Neuronal stem cell (in vitro differentiated cells): ENCODE measurements around the gene BIRC6.

ENCODE experiments used
- DNase-seq: peaks from one replicate; pipeline ENCODE4 v3.0.0-alpha.2; 2013; ENCODE audit warnings: low spot score
- H2AFZ ChIP-seq: one replicate; pipeline ENCODE4 v1.6.1; 2013; ENCODE audit warnings: mild to moderate bottlenecking, low read length, inconsistent platforms
- H2AK5ac ChIP-seq: 2 replicates; pipeline ENCODE4 v1.6.1; 2013; ENCODE audit warnings: low read depth, mild to moderate bottlenecking, inconsistent platforms, low read length, moderate library complexity, mixed read lengths
- H2BK120ac ChIP-seq: 2 replicates; pipeline ENCODE4 v1.6.1; 2013; ENCODE audit warnings: low read depth, mild to moderate bottlenecking, inconsistent platforms, low read length, moderate library complexity, mixed read lengths
- H2BK12ac ChIP-seq: one replicate; pipeline ENCODE4 v1.6.1; 2013; ENCODE audit warnings: low read length, inconsistent platforms
- H2BK15ac ChIP-seq: 2 replicates; pipeline ENCODE4 v1.6.1; 2013; ENCODE audit warnings: mild to moderate bottlenecking, low read length, inconsistent platforms, mixed read lengths
- H2BK5ac ChIP-seq: one replicate; pipeline ENCODE4 v1.6.1; 2013; ENCODE audit warnings: inconsistent platforms, mild to moderate bottlenecking, low read length, moderate library complexity
- H3K14ac ChIP-seq: one replicate; pipeline ENCODE4 v1.6.1; 2013; ENCODE audit warnings: low read length, inconsistent platforms
- H3K18ac ChIP-seq: 2 replicates; pipeline ENCODE4 v1.6.1; 2013; ENCODE audit warnings: low read length, inconsistent platforms
- H3K23ac ChIP-seq: 2 replicates; pipeline ENCODE4 v1.6.1; 2013; ENCODE audit warnings: low read depth, mild to moderate bottlenecking, mixed read lengths, low read length, inconsistent platforms; ENCODE audit not compliant: poor library complexity
- H3K27ac ChIP-seq: replicated peaks from 3 replicates; pipeline ENCODE4 v1.5.1; 2013; ENCODE audit warnings: low read length, inconsistent platforms
- H3K27me3 ChIP-seq, 3 experiments: 2 replicates each; pipeline ENCODE4 v1.6.1; 2013; ENCODE audit warnings: low read length in 3 of 3, mild to moderate bottlenecking in 2 of 3, inconsistent platforms in 1 of 3, low read depth in 1 of 3, mixed read lengths in 1 of 3, moderate library complexity in 1 of 3; ENCODE audit not compliant: control insufficient read depth in 3 of 3, insufficient read depth in 3 of 3
- H3K36me3 ChIP-seq, 2 donors: replicated peaks in 1 of 2; 2 replicates each; pipeline ENCODE4 v1.6.1; 2013; ENCODE audit warnings: low read length in 2 of 2; ENCODE audit not compliant: control insufficient read depth in 2 of 2, insufficient read depth in 2 of 2
- H3K4ac ChIP-seq: 2 replicates; pipeline ENCODE4 v1.6.1; 2013; ENCODE audit warnings: inconsistent platforms, mild to moderate bottlenecking, low read length, moderate library complexity
- H3K4me1 ChIP-seq, 2 donors: 1 replicate in 1 of 2; 2 replicates in 1 of 2; pipeline ENCODE4 v1.6.1; 2013; ENCODE audit warnings: low read length in 2 of 2, low read depth in 1 of 2; ENCODE audit not compliant: control insufficient read depth in 2 of 2, insufficient read depth in 1 of 2
- H3K4me2 ChIP-seq: one replicate; pipeline ENCODE4 v1.6.1; 2013; ENCODE audit warnings: mild to moderate bottlenecking, low read length, inconsistent platforms; ENCODE audit not compliant: insufficient read depth, poor library complexity, severe bottlenecking
- H3K4me3 ChIP-seq, 2 donors: 2 replicates each; pipeline ENCODE4 v1.5.1; 2013; ENCODE audit warnings: low read length in 2 of 2, mild to moderate bottlenecking in 2 of 2, inconsistent platforms in 1 of 2, moderate library complexity in 1 of 2
- H3K79me1 ChIP-seq: one replicate; pipeline ENCODE4 v1.6.1; 2013; ENCODE audit warnings: low read depth, mild to moderate bottlenecking, inconsistent platforms, low read length, moderate library complexity
- H3K9ac ChIP-seq: one replicate; pipeline ENCODE4 v1.6.1; 2013; ENCODE audit warnings: mild to moderate bottlenecking, low read depth, low read length, inconsistent platforms; ENCODE audit not compliant: poor library complexity
- H3K9me3 ChIP-seq, 2 donors: replicated peaks in 1 of 2; 2 replicates each; pipeline versions ENCODE3 to v1.6.1; 2013; ENCODE audit warnings: low read length in 2 of 2, mild to moderate bottlenecking in 2 of 2, inconsistent platforms in 1 of 2, low read depth in 1 of 2, mixed read lengths in 1 of 2, moderate library complexity in 1 of 2; ENCODE audit not compliant: control insufficient read depth in 2 of 2, insufficient read depth in 1 of 2
- H4K8ac ChIP-seq: one replicate; pipeline ENCODE4 v1.6.1; 2013; ENCODE audit warnings: low read depth, mild to moderate bottlenecking, inconsistent platforms, low read length, moderate library complexity
- H4K91ac ChIP-seq: one replicate; pipeline ENCODE4 v1.6.1; 2013; ENCODE audit warnings: low read length, low read depth, mild to moderate bottlenecking, inconsistent platforms; ENCODE audit not compliant: poor library complexity
- WGBS, 2 donors: extraction: QIAGEN DNeasy Blood & Tissue Kit; methylation state at CpG; one replicate each; pipeline ENCODE4 v1.1.7; 2013; ENCODE audit warnings: missing lambda C conversion rate in 2 of 2, mixed read lengths in 1 of 2; ENCODE audit not compliant: insufficient read length in 2 of 2, insufficient replicate concordance in 1 of 2; ENCODE audit errors: extremely low coverage in 2 of 2; 5-methylcytosine and 5-hydroxymethylcytosine counted together

The BIRC6 gene

DNA sequence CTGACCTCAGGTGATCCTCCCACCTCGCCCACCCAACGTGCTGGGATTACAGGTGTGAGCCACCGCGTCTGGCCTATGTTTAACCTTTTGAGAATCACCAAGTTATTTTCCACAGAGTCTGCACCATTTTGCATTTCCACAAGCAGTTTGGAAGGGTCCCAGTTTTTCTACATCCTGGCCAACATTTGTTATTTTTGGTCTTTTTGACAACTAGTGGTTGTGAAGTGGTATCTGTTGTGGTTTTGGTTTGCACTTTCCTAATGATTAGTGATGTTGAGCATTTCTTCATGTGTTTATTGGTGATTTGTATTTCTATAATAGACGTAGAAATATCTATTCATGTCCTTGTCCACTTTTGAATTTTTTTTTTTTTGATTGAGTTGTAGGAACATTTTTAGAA, 67.9 kb downstream of the BIRC6 start:
- no peak overlapping the region for H3K27ac ChIP-seq
- H2AFZ ChIP-seq, result no peak overlapping the region
- H3K4me1 ChIP-seq, result peaks cover 4 to 5% of the 10 kb centered on the region in 2 donors
- DNase-seq, result no peak
- H3K27me3 ChIP-seq, result no peaks in the 10 kb centered on the region
- peaks cover 0 to 10% of the 10 kb centered on the region in 2 donors for H3K9me3 ChIP-seq
- no peak overlapping the region for H2AK5ac ChIP-seq
- peaks cover 7% of the 10 kb centered on the region for H3K79me1 ChIP-seq
- no peak overlapping the region for H3K23ac ChIP-seq
- H3K4ac ChIP-seq, result no peak overlapping the region
- H3K18ac ChIP-seq, result no peak overlapping the region
- no peak overlapping the region for H3K4me2 ChIP-seq
- no peak overlapping the region for H4K91ac ChIP-seq
- no peak overlapping the region for H2BK120ac ChIP-seq
- H3K14ac ChIP-seq, result no peak overlapping the region
- H3K36me3 ChIP-seq, result peaks cover 0 to 25% of the 10 kb centered on the region in 2 donors
- H4K8ac ChIP-seq, result no peak overlapping the region
- no peak overlapping the region for H3K4me3 ChIP-seq
- H3K9ac ChIP-seq, result no peak overlapping the region
- no peak overlapping the region for H2BK12ac ChIP-seq
- H2BK15ac ChIP-seq, result no peak overlapping the region
- no CpG with 5 or more reads among the region's 5 CpGs for WGBS, 2 donors
- no peak overlapping the region for H2BK5ac ChIP-seq

DNA sequence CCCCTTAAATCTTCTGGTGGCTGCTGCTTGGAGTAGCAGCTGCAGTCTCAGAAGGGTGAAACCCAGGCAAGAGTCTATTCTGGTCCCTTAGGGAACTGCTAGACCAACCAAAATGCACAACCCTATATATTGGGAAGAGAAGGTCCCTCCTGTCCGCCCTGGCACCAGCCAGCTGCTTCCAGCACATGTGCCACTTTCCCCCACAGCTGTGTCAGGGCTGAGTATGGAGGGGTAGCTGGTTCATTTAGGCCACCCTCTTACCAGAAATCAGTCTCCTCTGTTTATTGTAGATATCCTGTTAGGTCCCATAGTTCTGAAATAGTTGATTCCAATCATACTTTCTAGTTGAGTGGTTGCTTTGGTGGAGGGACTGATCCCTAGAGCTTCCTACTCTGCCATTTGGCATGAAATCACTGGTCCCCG, 68.9 kb downstream of the BIRC6 start:
- Histone ChIP-seq H3K27me3 (no peaks in the 10 kb centered on the region), H3K23ac (no peak overlapping the region), H3K4me3 (no peak overlapping the region), H4K91ac (no peak overlapping the region), H3K4me1 (peaks cover 4 to 5% of the 10 kb centered on the region in 2 donors), H4K8ac (no peak overlapping the region), H3K27ac (no peak overlapping the region), H3K4me2 (no peak overlapping the region), H3K14ac (no peak overlapping the region), H3K36me3 (peaks cover under 1 to 31% of the 10 kb centered on the region in 2 donors), H2BK12ac (no peak overlapping the region), H2BK120ac (no peak overlapping the region), H3K9me3 (peaks cover 0 to 10% of the 10 kb centered on the region in 2 donors), H3K79me1 (peaks cover 7% of the 10 kb centered on the region), H3K18ac (no peak overlapping the region), H2BK15ac (no peak overlapping the region), H3K4ac (no peak overlapping the region), H2BK5ac (no peak overlapping the region), H3K9ac (no peak overlapping the region), H2AK5ac (no peak overlapping the region), H2AFZ (no peak overlapping the region)
- WGBS, 2 donors, result no CpG with 5 or more reads among the region's 2 CpGs
- no peak for DNase-seq

DNA sequence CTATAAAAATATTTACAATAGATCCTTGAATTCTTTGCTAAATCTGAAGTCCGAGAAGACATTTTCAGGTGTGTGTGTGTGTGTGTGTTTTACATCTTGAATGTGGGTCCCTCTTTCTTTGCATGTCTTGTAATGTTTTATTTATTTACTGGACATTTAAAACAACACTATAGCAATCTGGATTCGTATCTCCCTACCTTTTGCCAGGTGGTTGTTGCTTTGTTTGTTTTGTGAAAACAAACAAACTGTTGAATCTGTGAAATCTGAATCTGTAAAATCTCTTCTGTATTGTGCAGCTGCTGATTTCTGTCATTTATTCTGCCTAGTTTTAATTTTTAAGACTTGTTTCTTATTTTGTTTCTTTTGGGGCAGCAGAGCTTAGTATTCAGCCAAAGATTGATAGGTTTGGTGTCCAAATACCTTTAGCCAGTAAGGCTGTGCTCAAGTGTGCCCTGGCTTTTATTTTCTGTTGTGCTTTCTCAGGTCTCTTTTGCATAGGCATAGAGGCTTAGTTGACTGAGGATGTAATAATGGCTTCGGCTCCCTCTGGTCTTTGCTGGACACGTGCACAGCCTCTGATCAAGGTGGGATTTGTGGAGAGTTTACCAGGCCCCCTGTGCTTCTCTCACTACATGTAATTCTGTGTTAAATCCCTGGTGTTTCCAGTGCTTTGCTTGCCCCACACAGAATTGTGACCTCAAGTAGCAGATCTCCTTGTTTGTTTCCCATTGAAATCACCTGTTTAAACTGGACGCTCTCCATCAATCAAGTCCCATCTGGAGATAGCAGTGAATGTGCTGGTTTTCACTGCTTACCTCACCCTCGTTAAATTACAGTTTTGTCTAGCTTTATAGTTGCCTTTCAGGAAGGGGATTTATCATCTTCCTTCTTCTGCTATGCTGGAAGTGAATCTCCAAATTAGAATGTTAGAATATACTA, 71.1 kb downstream of the BIRC6 start:
- Histone ChIP-seq H3K27ac (no peak overlapping the region), H3K4me1 (peaks cover 4 to 5% of the 10 kb centered on the region in 2 donors), H3K9ac (no peak overlapping the region), H2BK120ac (no peak overlapping the region), H3K79me1 (peaks cover 3% of the 10 kb centered on the region), H3K27me3 (no peaks in the 10 kb centered on the region), H3K4me3 (no peak overlapping the region), H4K8ac (no peak overlapping the region), H2AFZ (no peak overlapping the region), H3K18ac (no peak overlapping the region), H3K36me3 (peaks cover 3 to 50% of the 10 kb centered on the region in 2 donors), H2BK12ac (no peak overlapping the region), H2BK5ac (no peak overlapping the region), H3K23ac (no peak overlapping the region), H2AK5ac (no peak overlapping the region), H3K4me2 (no peak overlapping the region), H3K9me3 (peaks cover 0 to 7% of the 10 kb centered on the region in 2 donors), H2BK15ac (no peak overlapping the region), H4K91ac (no peak overlapping the region), H3K4ac (no peak overlapping the region), H3K14ac (no peak overlapping the region)
- no CpG with 5 or more reads among the region's 6 CpGs for WGBS, 2 donors
- no peak for DNase-seq

DNA sequence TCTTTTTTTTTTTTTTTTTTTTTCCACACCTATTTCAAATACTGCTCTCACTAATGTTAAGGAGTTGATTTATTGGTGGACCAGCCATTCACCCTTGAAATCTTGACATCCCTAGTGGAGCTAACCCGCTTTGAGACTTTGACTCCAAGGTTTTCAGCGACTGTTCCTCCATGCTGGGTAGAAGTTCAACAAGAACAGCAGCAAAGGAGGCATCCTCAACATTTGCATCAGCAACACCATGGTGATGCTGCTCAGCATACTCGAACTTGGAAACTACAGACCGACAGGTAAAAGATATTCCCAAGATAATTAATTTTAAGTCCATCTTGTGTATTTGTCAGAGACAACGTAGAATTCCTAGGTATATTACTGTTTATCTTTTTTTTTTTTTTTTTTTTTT, 74.0 kb downstream of the BIRC6 start:
- Histone ChIP-seq H3K79me1 (no peaks in the 10 kb centered on the region), H2AFZ (no peak overlapping the region), H3K18ac (no peak overlapping the region), H3K4me1 (peaks cover 3 to 4% of the 10 kb centered on the region in 2 donors), H3K36me3 (peaks cover 3 to 67% of the 10 kb centered on the region in 2 donors), H3K27me3 (no peaks in the 10 kb centered on the region), H2BK120ac (no peak overlapping the region), H2BK15ac (no peak overlapping the region), H3K4ac (no peak overlapping the region), H3K4me2 (no peak overlapping the region), H3K14ac (no peak overlapping the region), H2AK5ac (no peak overlapping the region), H3K23ac (no peak overlapping the region), H2BK5ac (no peak overlapping the region), H4K91ac (no peak overlapping the region), H3K4me3 (no peak overlapping the region), H4K8ac (no peak overlapping the region), H3K9ac (no peak overlapping the region), H3K27ac (no peak overlapping the region), H3K9me3 (no peaks in the 10 kb centered on the region), H2BK12ac (no peak overlapping the region)
- no CpG with 5 or more reads among the region's 5 CpGs for WGBS, 2 donors
- DNase-seq, result no peak
